HEK293 (cell line): ENCODE results near the gene MTA1.

Source experiments
- CTCF ChIA-PET: fragments of 350-600 bp; formaldehyde crosslinking; extraction: SDS; loops from one replicate; lab custom pipeline; 2021; ENCODE audit warnings: antibody characterized with exemption; lab: Yijun Ruan, JAX
- POLR2A ChIA-PET: fragments of 300-600 bp; formaldehyde crosslinking; extraction: SDS; loops from one replicate; lab custom pipeline; 2020; ENCODE audit warnings: antibody characterized with exemption, inconsistent platforms; lab: Yijun Ruan, JAX
- H3K27ac ChIP-seq: fragments of 200-500 bp; sonication (Bioruptor generic); 2 replicates; pipeline ENCODE4 v1.5.1; 2014; ENCODE audit warnings: low read depth, low read length, control low read depth, inconsistent platforms; ENCODE audit errors: extremely low read depth
- H3K36me3 ChIP-seq, 2 experiments: fragments of 200-500 bp in 1 of 2; sonication (Bioruptor generic) in 1 of 2; 1 replicate in 1 of 2; 2 replicates in 1 of 2; pipeline ENCODE4 v1.5.1; 2014 to 2017; ENCODE audit warnings: inconsistent platforms in 2 of 2, low read length in 2 of 2; ENCODE audit not compliant: control insufficient read depth in 2 of 2, insufficient read depth in 1 of 2
- H3K4me1 ChIP-seq: fragments of 200-500 bp; sonication (Bioruptor generic); 2 replicates; pipeline ENCODE4 v1.5.1; 2014; ENCODE audit warnings: mild to moderate bottlenecking, low read length, inconsistent platforms; ENCODE audit not compliant: control insufficient read depth, insufficient read depth
- H3K4me3 ChIP-seq: 2 replicates; pipeline ENCODE4 v1.5.1; 2011; ENCODE audit warnings: low read depth, mild to moderate bottlenecking, control low read depth, low read length, moderate library complexity
- H3K9me3 ChIP-seq: fragments of 200-500 bp; sonication (Bioruptor generic); 2 replicates; pipeline ENCODE4 v1.5.1; 2014; ENCODE audit warnings: low read depth, low read length, inconsistent platforms; ENCODE audit not compliant: control insufficient read depth, insufficient read depth
- AEBP2 ChIP-seq: fragments of 450-650 bp; formaldehyde crosslinking; IDR thresholded peaks from 2 replicates; pipeline ENCODE4 v1.5.1; 2016; ENCODE audit warnings: missing biosample characterization, missing genetic modification characterization, borderline replicate concordance
- KLF1 ChIP-seq: fragments of 450-650 bp; formaldehyde crosslinking; IDR thresholded peaks from 2 replicates; pipeline ENCODE4 v1.5.1; 2016; ENCODE audit warnings: missing biosample characterization, missing genetic modification characterization
- KLF16 ChIP-seq: fragments of 450-650 bp; formaldehyde crosslinking; IDR thresholded peaks from 2 replicates; pipeline ENCODE4 v1.5.1; 2017; ENCODE audit warnings: missing biosample characterization, missing genetic modification characterization
- KLF8 ChIP-seq: fragments of 450-650 bp; formaldehyde crosslinking; IDR thresholded peaks from 2 replicates; pipeline ENCODE4 v1.5.1; 2016; ENCODE audit warnings: missing biosample characterization, missing genetic modification characterization
- SCRT1 ChIP-seq: fragments of 450-650 bp; formaldehyde crosslinking; IDR thresholded peaks from 2 replicates; pipeline ENCODE4 v1.5.1; 2016; ENCODE audit warnings: missing biosample characterization, missing genetic modification characterization, borderline replicate concordance
- SCRT2 ChIP-seq: fragments of 450-650 bp; formaldehyde crosslinking; IDR thresholded peaks from 2 replicates; pipeline ENCODE4 v1.5.1; 2016; ENCODE audit warnings: missing biosample characterization, missing genetic modification characterization
- ZBTB17 ChIP-seq: fragments of 450-650 bp; formaldehyde crosslinking; IDR thresholded peaks from 2 replicates; pipeline ENCODE4 v1.5.1; 2016; ENCODE audit warnings: missing biosample characterization, missing genetic modification characterization
- ZNF174 ChIP-seq: fragments of 450-650 bp; formaldehyde crosslinking; IDR thresholded peaks from 2 replicates; pipeline ENCODE4 v1.5.0; 2017; ENCODE audit warnings: missing biosample characterization, mild to moderate bottlenecking, missing genetic modification characterization
- ZNF248 ChIP-seq: fragments of 450-650 bp; formaldehyde crosslinking; IDR thresholded peaks from 2 replicates; pipeline ENCODE4 v1.5.1; 2017; ENCODE audit warnings: missing biosample characterization, missing genetic modification characterization
- ZNF341 ChIP-seq: fragments of 450-650 bp; formaldehyde crosslinking; IDR thresholded peaks from 2 replicates; pipeline ENCODE4; 2016; ENCODE audit warnings: low read depth, missing biosample characterization, missing genetic modification characterization
- ZNF423 ChIP-seq: fragments of 450-650 bp; formaldehyde crosslinking; IDR thresholded peaks from 2 replicates; pipeline ENCODE4 v1.5.1; 2016; ENCODE audit warnings: missing biosample characterization, missing genetic modification characterization
- ZNF501 ChIP-seq: fragments of 450-650 bp; formaldehyde crosslinking; IDR thresholded peaks from 2 replicates; pipeline ENCODE4 v1.5.1; 2016; ENCODE audit warnings: missing biosample characterization, missing genetic modification characterization
- ZNF626 ChIP-seq: fragments of 450-650 bp; sonication (Bioruptor Pico); formaldehyde crosslinking; IDR thresholded peaks from 2 replicates; pipeline ENCODE4 v1.5.1; 2018; ENCODE audit warnings: missing biosample characterization, missing genetic modification characterization, inconsistent platforms
- ZNF670 ChIP-seq: fragments of 450-650 bp; formaldehyde crosslinking; IDR thresholded peaks from 2 replicates; pipeline ENCODE4 v1.5.1; 2016; ENCODE audit warnings: missing biosample characterization, missing genetic modification characterization, low read depth
- ZNF843 ChIP-seq: fragments of 450-650 bp; formaldehyde crosslinking; IDR thresholded peaks from 2 replicates; pipeline ENCODE4 v1.5.1; 2016; ENCODE audit warnings: missing biosample characterization, missing genetic modification characterization
- ZSCAN4 ChIP-seq: fragments of 450-650 bp; formaldehyde crosslinking; IDR thresholded peaks from 2 replicates; pipeline ENCODE4 v1.5.1; 2017; ENCODE audit warnings: missing biosample characterization, missing genetic modification characterization
- TF ChIP-seq, protein P1 (sequence below): fragments of 450-650 bp; formaldehyde crosslinking; IDR thresholded peaks from 2 replicates; pipeline ENCODE4 v1.5.1; 2016; ENCODE audit warnings: missing biosample characterization, missing genetic modification characterization, borderline replicate concordance
- TF ChIP-seq, protein P2 (sequence below): fragments of 450-650 bp; formaldehyde crosslinking; IDR thresholded peaks from 2 replicates; pipeline ENCODE4 v1.5.1; 2017; ENCODE audit warnings: missing biosample characterization, missing genetic modification characterization

MTA1 gene

DNA sequence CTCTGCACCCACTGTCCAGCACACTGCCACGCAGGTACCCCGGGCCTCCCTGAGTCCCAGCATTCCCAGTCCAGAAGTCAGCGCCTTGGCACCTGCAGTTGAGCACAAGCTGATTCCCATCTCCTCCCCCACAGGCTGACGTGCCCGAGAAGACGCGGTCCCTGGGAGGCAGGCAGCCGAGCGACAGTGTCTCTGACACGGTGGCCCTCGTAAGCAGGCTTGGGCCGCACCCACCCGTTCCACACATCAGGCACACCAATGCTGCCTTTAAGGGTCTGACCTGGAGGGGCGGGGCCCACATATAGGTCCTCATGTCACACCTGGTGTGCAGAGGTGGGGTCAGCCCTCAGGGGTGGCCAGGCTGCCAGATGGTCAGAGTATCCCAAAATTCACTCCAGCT is 39.7 kb upstream of the MTA1 start:
- H3K9me3 ChIP-seq = no peaks in the 10 kb centered on the region
- no peaks in the 10 kb centered on the region for H3K4me1 ChIP-seq
- H3K4me3 ChIP-seq = no peak overlapping the region
- H3K36me3 ChIP-seq = peaks cover 0 to 39% of the 10 kb centered on the region in 2 experiments; a peak in 1 of 3 replicates
- H3K27ac ChIP-seq = no peak overlapping the region
- TF ChIP-seq ZNF670 = no peak
- no peak for TF ChIP-seq AEBP2 (tag by site-specific recombination)
- no peak for TF ChIP-seq ZNF341 (tag by site-specific recombination)
- TF ChIP-seq ZNF248 (tag by site-specific recombination) = no peak
- TF ChIP-seq, protein P1, sequence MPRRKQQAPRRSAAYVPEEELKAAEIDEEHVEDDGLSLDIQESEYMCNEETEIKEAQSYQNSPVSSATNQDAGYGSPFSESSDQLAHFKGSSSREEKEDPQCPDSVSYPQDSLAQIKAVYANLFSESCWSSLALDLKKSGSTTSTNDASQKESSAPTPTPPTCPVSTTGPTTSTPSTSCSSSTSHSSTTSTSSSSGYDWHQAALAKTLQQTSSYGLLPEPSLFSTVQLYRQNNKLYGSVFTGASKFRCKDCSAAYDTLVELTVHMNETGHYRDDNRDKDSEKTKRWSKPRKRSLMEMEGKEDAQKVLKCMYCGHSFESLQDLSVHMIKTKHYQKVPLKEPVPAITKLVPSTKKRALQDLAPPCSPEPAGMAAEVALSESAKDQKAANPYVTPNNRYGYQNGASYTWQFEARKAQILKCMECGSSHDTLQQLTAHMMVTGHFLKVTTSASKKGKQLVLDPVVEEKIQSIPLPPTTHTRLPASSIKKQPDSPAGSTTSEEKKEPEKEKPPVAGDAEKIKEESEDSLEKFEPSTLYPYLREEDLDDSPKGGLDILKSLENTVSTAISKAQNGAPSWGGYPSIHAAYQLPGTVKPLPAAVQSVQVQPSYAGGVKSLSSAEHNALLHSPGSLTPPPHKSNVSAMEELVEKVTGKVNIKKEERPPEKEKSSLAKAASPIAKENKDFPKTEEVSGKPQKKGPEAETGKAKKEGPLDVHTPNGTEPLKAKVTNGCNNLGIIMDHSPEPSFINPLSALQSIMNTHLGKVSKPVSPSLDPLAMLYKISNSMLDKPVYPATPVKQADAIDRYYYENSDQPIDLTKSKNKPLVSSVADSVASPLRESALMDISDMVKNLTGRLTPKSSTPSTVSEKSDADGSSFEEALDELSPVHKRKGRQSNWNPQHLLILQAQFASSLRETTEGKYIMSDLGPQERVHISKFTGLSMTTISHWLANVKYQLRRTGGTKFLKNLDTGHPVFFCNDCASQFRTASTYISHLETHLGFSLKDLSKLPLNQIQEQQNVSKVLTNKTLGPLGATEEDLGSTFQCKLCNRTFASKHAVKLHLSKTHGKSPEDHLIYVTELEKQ (tag by site-specific recombination) = no peak
- TF ChIP-seq ZNF843 (tag by site-specific recombination) = no peak
- no peak for TF ChIP-seq SCRT2
- TF ChIP-seq SCRT1 = no peak
- TF ChIP-seq, protein P2, sequence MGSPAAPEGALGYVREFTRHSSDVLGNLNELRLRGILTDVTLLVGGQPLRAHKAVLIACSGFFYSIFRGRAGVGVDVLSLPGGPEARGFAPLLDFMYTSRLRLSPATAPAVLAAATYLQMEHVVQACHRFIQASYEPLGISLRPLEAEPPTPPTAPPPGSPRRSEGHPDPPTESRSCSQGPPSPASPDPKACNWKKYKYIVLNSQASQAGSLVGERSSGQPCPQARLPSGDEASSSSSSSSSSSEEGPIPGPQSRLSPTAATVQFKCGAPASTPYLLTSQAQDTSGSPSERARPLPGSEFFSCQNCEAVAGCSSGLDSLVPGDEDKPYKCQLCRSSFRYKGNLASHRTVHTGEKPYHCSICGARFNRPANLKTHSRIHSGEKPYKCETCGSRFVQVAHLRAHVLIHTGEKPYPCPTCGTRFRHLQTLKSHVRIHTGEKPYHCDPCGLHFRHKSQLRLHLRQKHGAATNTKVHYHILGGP (tag by site-specific recombination) = no peak
- no peak for TF ChIP-seq ZSCAN4 (tag by site-specific recombination)
- no peak for TF ChIP-seq ZNF423
- TF ChIP-seq KLF16 (tag by site-specific recombination) = no peak
- no peak for TF ChIP-seq ZNF174 (tag by site-specific recombination)
- no peak for TF ChIP-seq ZNF501 (tag by site-specific recombination)
- ChIA-PET POLR2A (no interaction called here), CTCF (interaction anchor here (1.0 kb wide), 1 partner anchor 158 kb away, joined by 3 read pairs; no protein-coding TSS in a partner anchor)

GRCh38 chr14:105380756-105381155 is 38.9 kb upstream of the MTA1 start:
- ChIA-PET CTCF (interaction anchor here (1.0 kb wide), 2 partner anchors 109 to 157 kb away, joined by 3 read pairs; no protein-coding TSS in a partner anchor), POLR2A (no interaction called here)
- TF ChIP-seq ZBTB17 (no peak), KLF8 (0 out of 2 replicates have a peak, but pooled peaks have one; percentile 42), ZNF626 (tag by site-specific recombination) (no peak), KLF1 (tag by site-specific recombination) (peak; percentile 24; the same call in 1 of the 2 replicates)
- Histone ChIP-seq H3K36me3 (peaks cover 0 to 44% of the 10 kb centered on the region in 2 experiments; a peak in 1 of 3 replicates), H3K27ac (no peak overlapping the region), H3K4me3 (no peak overlapping the region), H3K9me3 (no peaks in the 10 kb centered on the region), H3K4me1 (no peaks in the 10 kb centered on the region)
